ENCODE data around the gene PROS1.

PROS1 gene

DNA sequence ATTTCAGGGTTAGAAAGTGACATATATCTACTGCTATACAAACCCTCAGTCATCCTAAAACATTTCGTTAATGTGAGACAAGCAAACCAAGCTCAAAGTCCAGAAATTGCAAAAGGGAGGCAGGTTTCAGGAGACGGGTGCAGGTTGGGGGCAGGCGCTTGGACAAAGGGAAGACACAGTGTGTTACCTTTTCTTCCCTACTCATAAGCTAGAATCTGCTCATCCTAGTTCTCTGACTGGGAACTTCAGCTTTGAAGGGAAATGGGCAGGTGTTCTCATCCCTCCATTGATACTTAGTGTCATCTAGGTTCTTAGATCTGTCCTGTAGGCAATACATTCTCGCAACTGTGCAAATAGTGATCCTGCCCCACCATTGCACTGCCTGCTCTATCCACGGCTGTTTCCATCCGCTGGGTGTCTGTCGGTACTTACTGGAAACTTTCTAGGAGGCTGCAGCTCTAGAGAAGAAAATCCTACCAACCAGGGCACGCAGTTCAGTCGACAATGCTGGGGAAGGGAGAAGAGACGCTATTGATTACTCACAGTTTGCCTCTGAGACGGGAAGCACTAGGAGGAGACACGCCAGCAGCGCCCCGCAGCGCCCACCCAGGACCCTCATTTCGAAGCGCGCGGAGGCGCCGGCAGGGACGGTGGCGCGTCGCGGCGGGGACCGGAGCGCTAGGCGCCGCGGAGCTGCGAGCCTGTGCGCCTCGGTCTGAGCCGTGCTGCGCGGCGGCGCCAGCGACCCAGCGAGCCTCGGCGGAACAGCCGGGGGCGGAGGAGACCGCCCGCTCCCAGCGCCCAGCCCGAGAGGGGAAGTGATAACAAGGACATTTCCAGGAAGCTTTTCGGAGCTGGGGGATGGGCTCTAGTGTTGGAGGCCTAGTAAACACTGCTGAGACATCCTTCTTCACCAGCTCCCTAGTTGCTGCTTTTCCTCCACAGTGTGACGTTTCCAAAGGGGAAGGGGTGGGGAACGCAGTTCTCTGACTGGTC lies at the start of gene PROS1:
Gene PROS1, minus strand, starts transcription at position 766 of the 996 bp plus-strand sequence. Its CDS starts 147 bp downstream, at position 619.
- TF ChIP-seq, protein P1, sequence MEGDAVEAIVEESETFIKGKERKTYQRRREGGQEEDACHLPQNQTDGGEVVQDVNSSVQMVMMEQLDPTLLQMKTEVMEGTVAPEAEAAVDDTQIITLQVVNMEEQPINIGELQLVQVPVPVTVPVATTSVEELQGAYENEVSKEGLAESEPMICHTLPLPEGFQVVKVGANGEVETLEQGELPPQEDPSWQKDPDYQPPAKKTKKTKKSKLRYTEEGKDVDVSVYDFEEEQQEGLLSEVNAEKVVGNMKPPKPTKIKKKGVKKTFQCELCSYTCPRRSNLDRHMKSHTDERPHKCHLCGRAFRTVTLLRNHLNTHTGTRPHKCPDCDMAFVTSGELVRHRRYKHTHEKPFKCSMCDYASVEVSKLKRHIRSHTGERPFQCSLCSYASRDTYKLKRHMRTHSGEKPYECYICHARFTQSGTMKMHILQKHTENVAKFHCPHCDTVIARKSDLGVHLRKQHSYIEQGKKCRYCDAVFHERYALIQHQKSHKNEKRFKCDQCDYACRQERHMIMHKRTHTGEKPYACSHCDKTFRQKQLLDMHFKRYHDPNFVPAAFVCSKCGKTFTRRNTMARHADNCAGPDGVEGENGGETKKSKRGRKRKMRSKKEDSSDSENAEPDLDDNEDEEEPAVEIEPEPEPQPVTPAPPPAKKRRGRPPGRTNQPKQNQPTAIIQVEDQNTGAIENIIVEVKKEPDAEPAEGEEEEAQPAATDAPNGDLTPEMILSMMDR (IDR thresholded peaks at IDR 0.05; ENCODE audit: control extremely low read depth, extremely low read depth, low read depth, missing control alignments) = no peak
- ChIA-PET POLR2A (no interaction called here), CTCF (interaction anchor here (1.1 kb wide), 1 partner anchor 96 kb away, joined by 3 read pairs; no protein-coding TSS in a partner anchor)
- DNase-seq (ENCODE audit: extremely low spot score) = peak; percentile 55

DNA sequence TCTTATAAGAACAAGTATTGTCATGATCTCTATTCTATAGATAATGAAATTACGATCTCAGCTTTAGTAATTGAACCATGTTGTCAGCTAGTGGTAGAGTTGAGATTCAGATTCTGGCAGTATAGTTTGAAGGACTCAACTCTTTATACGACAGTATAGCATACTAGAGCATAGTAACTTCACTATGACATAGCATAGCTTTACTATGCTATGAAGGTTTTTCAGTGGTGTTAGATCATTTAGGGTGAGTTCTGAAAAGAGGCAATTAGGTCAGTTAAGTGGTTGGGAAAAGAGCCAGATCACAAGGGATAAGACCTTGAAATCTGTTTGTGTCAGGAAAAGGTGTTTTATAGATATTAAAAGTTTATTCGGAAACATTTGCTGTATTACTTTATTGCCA lies 46.6 kb upstream of the PROS1 start:
- TF ChIP-seq, protein P1 (IDR thresholded peaks at IDR 0.05; ENCODE audit: control extremely low read depth, extremely low read depth, low read depth, missing control alignments) = no peak
- ChIA-PET POLR2A (no interaction called here), CTCF (interaction anchor here (1.4 to 1.5 kb wide), 2 partner anchors 9 to 49 kb away, joined by 3 to 5 read pairs; no protein-coding TSS in a partner anchor)
- DNase-seq (ENCODE audit: extremely low spot score) = no peak

DNA sequence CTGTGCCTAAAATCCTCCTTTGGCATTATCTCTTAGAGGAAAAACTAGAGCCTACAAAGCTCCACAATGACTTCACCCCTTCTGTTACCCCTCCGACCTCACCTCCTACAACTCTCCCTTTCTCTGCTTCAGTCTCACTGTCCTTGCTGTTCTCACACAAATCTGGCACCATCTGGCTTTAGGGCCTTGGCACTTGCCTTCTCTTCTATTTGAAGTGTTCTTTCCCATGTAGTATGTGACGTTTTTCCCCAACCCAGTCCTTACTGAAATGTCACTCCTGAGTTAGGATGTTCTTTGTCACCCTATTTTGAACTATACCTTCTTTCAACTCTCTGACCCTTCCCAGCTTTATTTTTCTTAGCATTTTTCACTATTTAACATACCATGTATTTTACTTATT lies 46.0 kb upstream of the PROS1 start:
- ChIA-PET CTCF (interaction anchor here (1.4 to 1.5 kb wide), 2 partner anchors 8 to 50 kb away, joined by 3 to 5 read pairs; no protein-coding TSS in a partner anchor), POLR2A (no interaction called here)
- TF ChIP-seq, protein P1 (IDR thresholded peaks at IDR 0.05; ENCODE audit: control extremely low read depth, extremely low read depth, low read depth, missing control alignments) = no peak
- no peak for DNase-seq (ENCODE audit: extremely low spot score)

DNA sequence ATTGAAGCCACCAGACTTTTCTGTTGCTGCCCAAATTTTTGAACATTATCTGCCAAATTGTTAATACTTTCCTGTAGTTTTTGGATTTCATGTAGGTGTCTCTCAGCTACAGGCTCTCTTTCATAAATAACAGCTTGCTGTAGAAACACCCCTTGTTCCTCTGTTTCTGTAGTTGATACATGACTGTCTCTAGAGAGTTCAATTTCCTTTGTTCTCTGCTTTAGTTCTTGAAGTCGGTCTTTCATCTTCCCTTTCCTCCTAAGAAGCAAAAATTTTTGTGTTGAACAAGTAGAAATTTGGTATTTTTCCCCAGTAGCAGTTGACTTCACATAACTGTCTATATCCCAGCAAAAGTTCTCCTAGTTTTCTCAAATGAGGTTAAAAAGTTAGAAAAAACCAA lies 41.3 kb upstream of the PROS1 start:
- TF ChIP-seq, protein P1 (IDR thresholded peaks at IDR 0.05; ENCODE audit: control extremely low read depth, extremely low read depth, low read depth, missing control alignments) = no peak
- ChIA-PET POLR2A (no interaction called here), CTCF (interaction anchor here (0.9 to 2.2 kb wide), 7 partner anchors 8 to 22 kb away, joined by 3 to 9 read pairs (median 3); no protein-coding TSS in a partner anchor)
- no peak for DNase-seq (ENCODE audit: extremely low spot score)

DNA sequence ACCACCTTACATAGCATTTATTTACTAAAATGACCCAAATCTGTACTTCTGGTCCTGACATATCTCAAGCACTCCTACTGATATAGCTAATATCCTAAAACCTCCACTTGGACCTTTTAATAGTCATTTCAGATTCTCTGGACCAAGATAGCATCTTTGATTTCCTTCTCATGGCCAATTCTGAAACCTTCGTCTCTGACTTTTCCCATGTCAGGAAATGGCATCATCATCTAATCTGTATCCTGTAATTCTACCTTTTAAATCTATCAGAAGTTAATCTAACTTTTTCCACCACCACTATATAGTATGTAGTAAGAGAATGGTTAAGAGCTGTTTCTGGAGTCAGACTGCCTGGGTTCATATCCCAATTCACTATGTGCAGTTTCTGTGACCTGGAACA lies 38.5 kb upstream of the PROS1 start:
- no peak for DNase-seq (ENCODE audit: extremely low spot score)
- ChIA-PET CTCF (interaction anchor here (0.9 to 2.4 kb wide), 3 partner anchors 7 to 58 kb away, joined by 3 to 12 read pairs (median 4); no protein-coding TSS in a partner anchor), POLR2A (no interaction called here)
- TF ChIP-seq, protein P1 (IDR thresholded peaks at IDR 0.05; ENCODE audit: control extremely low read depth, extremely low read depth, low read depth, missing control alignments) = no peak

DNA sequence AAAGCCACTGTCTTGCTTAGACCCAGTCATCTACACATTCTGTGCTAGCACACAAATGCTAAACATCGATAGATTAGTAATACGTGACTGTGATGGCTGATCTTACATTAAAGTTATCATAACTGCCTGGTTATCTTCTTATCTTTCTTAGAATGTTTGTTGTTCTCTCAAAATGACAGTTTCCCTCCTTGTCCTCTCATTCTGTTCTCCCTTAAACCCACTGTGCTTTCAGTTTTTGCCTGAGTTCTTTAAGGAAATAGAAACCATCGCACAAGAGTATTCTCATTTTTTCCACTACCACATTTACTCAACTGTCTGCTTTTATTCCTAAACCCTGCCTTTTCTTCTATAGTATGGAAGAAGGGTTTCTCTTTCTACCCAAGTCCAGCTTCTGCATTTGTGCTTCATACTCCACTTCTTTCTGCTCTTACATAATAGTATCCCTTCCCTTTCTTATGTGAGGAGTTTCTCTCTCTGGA lies 37.6 kb upstream of the PROS1 start:
- POLR2A ChIA-PET = no interaction called here
- CTCF ChIA-PET = interaction anchor here (0.9 kb wide), 1 partner anchor 9 kb away, joined by 3 read pairs; no protein-coding TSS in a partner anchor
- TF ChIP-seq, protein P1 (IDR thresholded peaks at IDR 0.05; ENCODE audit: control extremely low read depth, extremely low read depth, low read depth, missing control alignments) = no peak
- DNase-seq (ENCODE audit: extremely low spot score) = no peak
